ENCODE data around the gene ABCC4.

GRCh38 chr13:95260031-95260525 is 41.2 kb downstream of the ABCC4 start:
- TF ChIP-seq CTCF (conservative IDR thresholded peaks at IDR 0.05 in 1 of 2, IDR thresholded peaks at IDR 0.05 in 1 of 2; ENCODE audit: low read depth in 1 of 2, low read length in 2 of 2) (no peak), EZH2 (IDR thresholded peaks at IDR 0.05; ENCODE audit: low read length, missing control alignments) (no peak)
